Measurements from ENCODE around the gene ATP13A3. TPM values are rescaled to one million over a fixed set of nuclear protein-coding genes. Genes with fewer than 3 reads are reported as not detected.

ATP13A3 gene
- polyA plus RNA-seq, 1 donor: 22.6 TPM

GRCh38 chr3:194475138-194475932, 11.5 kb downstream of the ATP13A3 start:
- no peak for DNase-seq (ENCODE audit: low read depth)

- DNase-seq (ENCODE audit: low read depth): no peak
These were observed 12.1 kb downstream of the ATP13A3 start for GRCh38 chr3:194474675-194475074.

GRCh38 chr3:194472290-194472920, 14.4 kb downstream of the ATP13A3 start:
- no peak for DNase-seq (ENCODE audit: low read depth)

GRCh38 chr3:194471863-194472262, 14.9 kb downstream of the ATP13A3 start:
- no peak for DNase-seq (ENCODE audit: low read depth)

GRCh38 chr3:194470615-194471014, 16.2 kb downstream of the ATP13A3 start:
- no peak for DNase-seq (ENCODE audit: low read depth)

GRCh38 chr3:194469977-194470376, 16.8 kb downstream of the ATP13A3 start:
- no peak for DNase-seq (ENCODE audit: low read depth)

GRCh38 chr3:194468086-194468485, 18.7 kb downstream of the ATP13A3 start:
- no peak for DNase-seq (ENCODE audit: low read depth)

GRCh38 chr3:194466761-194467356, 19.9 kb downstream of the ATP13A3 start:
- DNase-seq (ENCODE audit: low read depth): no peak

- DNase-seq (ENCODE audit: low read depth): no peak
These were observed 20.8 kb downstream of the ATP13A3 start for GRCh38 chr3:194465920-194466570.

- no peak for DNase-seq (ENCODE audit: low read depth)
These were observed 21.6 kb downstream of the ATP13A3 start for GRCh38 chr3:194465246-194465645.

GRCh38 chr3:194464692-194465091, 22.1 kb downstream of the ATP13A3 start:
- no peak for DNase-seq (ENCODE audit: low read depth)

GRCh38 chr3:194462936-194463335, 23.9 kb downstream of the ATP13A3 start:
- DNase-seq (ENCODE audit: low read depth): no peak

- no peak for DNase-seq (ENCODE audit: low read depth)
These were observed 26.2 kb downstream of the ATP13A3 start for GRCh38 chr3:194460566-194460965.

- DNase-seq (ENCODE audit: low read depth): no peak
These were observed 28.7 kb downstream of the ATP13A3 start for GRCh38 chr3:194458131-194458530.

- DNase-seq (ENCODE audit: low read depth): no peak
These were observed 31.3 kb downstream of the ATP13A3 start for GRCh38 chr3:194455481-194455880.

GRCh38 chr3:194450341-194450740, 36.5 kb downstream of the ATP13A3 start:
- no peak for DNase-seq (ENCODE audit: low read depth)

- no peak for DNase-seq (ENCODE audit: low read depth)
These were observed 36.9 kb downstream of the ATP13A3 start for GRCh38 chr3:194449913-194450312.

GRCh38 chr3:194447657-194448056, 39.1 kb downstream of the ATP13A3 start:
- DNase-seq (ENCODE audit: low read depth): no peak

GRCh38 chr3:194447161-194447560, 39.6 kb downstream of the ATP13A3 start:
- no peak for DNase-seq (ENCODE audit: low read depth)

- no peak for DNase-seq (ENCODE audit: low read depth)
These were observed 40.0 kb downstream of the ATP13A3 start for GRCh38 chr3:194446754-194447153.

- no peak for DNase-seq (ENCODE audit: low read depth)
These were observed 40.6 kb downstream of the ATP13A3 start for GRCh38 chr3:194446172-194446571.

GRCh38 chr3:194443901-194444300, 42.9 kb downstream of the ATP13A3 start:
- no peak for DNase-seq (ENCODE audit: low read depth)
